Measurements from ENCODE around the gene VRK3.
"Not testable (repeated sequence)": the region's sequence is repeated elsewhere in the genome, so short reads cannot be mapped to it uniquely, and the experiment has no call there.

The VRK3 gene

GRCh38 chr19:49954092-49954829, 70.9 kb downstream of the VRK3 start:
- DNase-seq = no peak

GRCh38 chr19:49953416-49953815, 71.8 kb downstream of the VRK3 start:
- no peak for DNase-seq

- DNase-seq = no peak
These were observed 72.3 kb downstream of the VRK3 start for GRCh38 chr19:49952906-49953305.

DNA sequence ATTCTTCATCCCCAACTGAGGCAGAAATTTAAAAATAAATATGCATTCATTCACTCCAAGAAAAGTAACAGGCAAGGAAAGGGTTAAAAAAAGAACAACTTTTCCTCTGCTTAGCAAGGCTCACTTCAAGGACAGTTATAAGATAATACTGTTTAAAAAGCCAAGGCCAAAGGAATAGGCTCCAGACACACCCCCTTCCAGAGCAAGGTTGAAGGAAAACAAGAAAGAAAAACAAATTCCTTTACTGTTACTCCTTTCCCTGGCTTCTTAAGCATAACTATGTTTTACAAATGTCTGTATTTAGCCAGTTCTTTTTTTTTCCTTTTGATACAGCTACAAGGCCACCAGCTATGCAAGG, 72.7 kb downstream of the VRK3 start:
- DNase-seq = no peak

DNA sequence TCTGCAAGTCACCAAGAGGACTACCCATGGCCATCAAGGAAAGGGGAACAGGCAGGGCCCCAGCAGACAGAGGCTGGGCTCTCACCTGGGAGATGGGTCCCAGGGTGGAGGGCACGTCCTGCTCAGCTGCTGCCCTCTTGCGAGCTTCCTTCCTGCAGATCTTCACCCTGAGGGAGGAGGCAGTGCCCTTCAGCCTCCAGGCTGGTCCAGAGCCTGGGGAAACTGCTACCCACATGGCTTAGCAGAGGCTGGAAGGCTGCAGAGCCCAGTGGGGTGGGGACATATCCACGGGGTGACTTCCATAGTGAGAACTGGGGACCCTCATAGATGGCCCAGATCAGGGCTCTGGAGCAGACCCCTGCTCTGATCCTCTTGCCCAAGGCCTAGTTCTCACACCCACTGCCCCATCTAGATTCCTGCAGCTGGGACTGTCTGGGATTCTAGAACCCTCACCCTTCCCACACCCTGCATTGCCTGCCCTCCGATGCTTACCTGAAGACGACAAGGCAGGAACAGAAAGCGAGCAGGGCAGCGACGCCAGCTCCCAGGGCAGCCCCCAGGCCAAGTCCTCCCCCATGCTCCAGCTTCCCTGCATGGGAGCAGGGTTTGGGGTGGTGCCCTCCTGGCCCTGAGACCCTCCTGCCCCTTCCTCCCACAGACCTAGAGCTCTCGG, 73.2 kb downstream of the VRK3 start:
- DNase-seq = no peak

DNA sequence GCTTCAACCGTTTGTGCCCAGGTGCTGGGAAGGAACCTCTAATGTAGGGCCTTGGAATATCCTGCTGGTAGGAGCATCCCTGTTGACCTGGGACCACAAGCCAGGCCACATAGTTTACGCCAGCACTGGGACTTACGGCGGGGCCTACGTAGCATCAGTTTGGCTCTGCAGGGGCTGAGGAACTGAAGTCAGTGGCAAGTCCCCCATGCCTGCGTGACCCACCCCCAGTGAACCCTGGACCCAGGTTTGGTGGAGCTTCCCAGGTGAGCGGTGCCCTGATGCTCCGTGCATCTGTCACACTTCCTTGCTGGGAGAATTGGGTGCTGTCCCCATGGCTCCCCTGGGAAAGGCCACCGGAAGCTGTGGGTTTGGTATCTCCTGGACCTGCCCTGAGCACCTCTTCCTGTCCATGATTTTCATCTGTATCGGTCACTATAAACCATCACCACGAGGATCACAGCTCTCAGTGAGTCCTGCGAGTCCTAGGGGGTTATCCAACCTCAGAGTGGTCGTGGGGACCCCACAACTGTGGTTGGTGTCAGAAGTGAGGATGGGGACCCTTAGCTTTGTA, 74.1 kb downstream of the VRK3 start:
- no peak for DNase-seq

DNA sequence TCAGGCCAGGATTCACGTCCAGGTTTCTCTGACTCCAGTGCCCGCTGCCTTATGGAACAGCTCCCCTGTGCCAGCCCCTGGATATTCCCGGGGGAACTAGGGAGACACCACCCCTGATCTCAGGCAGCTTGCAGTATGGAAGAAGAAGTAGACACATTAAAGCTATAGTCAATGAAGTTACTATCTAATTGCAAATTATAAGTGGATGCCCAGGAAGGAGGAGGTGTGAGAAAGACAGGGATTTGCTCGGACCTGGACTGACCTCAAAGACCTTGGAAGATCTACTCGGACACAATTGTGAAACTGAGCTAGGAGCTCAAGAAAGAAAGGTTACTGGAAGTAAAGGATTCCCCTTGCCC, 74.6 kb downstream of the VRK3 start:
- DNase-seq = no peak

GRCh38 chr19:49949742-49950589, 75.2 kb downstream of the VRK3 start:
- DNase-seq = no peak

DNA sequence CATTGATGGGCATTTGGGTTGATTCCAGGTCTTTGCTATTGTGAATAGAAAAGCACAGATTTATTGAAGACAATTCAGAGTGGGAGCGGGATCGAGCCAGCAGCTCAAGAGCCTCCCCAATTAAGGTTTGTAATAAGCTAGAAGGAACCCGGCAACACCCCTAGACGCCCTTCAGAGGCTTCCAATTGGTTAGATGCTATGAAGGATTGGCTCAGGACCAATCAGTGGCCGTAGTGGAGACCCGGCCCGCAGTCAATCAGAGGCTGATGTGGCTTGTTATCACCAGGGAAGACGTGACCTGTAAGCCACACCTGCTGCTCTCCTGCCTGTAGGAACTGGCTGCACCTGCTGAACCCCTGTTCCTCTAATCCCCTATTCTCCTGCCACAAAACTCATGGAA, 78.8 kb downstream of the VRK3 start:
- DNase-seq = no peak

GRCh38 chr19:49944567-49944966, 80.6 kb downstream of the VRK3 start:
- DNase-seq = not testable (repeated sequence)

DNA sequence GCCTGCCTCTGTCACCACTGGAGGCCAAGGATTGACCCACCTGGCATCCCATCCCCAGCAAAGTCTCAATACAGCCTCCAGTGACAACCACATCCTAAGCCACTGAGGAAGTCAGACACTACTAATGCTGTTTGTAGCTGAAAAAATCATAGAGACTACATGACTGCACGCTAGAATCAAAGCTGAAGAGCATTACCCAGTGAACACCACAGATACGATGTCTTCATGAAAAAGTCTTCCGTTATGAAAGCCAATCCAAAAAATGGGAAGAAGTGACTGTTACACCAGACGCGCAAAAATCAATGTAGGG, 84.7 kb downstream of the VRK3 start:
- no peak for DNase-seq

DNA sequence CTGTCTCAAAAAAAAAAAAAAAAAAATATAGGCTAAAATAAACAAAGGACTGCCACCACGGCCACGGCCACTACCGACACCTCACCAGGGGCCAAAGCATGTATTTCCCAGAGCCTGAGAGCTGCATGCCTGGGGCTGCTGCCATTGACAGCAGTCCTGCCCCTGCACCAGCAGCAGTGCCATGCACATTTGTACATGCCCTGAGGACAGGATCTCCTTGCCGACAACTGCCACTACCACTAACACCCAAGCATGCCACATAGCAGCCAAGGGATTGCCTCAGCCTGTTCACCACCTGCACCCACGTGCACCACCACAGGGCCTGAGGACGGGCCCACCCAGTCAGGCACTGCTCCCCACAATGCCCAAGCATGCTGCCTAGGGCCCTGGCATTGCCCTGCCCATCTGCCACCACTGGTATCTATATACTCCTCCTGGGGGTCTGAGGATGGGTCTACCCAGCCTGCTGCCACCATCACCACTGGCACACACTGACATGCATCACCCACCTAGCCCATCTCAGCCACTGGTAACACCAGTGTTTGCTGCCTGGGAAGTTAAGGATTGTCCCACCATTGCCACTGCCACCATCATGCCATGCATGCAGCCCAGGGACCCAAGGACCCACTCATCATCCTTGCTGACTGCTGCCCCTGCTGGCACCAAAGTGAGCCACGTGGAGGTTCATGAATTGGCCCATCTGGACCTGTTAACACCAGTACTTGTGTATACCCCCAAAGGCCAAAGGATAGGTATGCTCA, 85.3 kb downstream of the VRK3 start:
- DNase-seq = no peak

- no peak for DNase-seq
These were observed 86.5 kb downstream of the VRK3 start for GRCh38 chr19:49938662-49939061.

- DNase-seq = peak; percentile 84 to 89
These were observed 87.3 kb downstream of the VRK3 start for GRCh38 chr19:49937750-49938381.

DNA sequence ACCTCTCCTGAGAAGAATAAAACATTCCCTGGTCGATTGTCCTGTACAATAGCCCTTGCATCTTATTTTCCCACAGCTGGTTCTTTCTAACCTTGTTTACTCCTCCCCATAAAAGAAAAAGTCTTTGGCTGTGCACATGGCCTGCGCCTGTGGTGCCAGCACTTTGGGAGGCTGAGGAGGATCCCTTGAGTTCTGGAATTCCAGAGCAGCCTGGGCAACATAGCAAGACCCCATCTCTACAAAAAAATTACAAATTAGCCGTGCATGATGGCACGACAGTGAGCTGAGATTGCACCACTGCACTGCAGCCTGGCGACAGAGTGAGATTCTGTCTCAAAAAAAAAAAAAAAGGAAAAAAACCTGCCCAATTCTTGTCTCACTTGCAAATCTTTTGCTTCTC, 88.6 kb downstream of the VRK3 start:
- DNase-seq = no peak

- DNase-seq = no peak
These were observed 91.5 kb downstream of the VRK3 start for GRCh38 chr19:49933643-49934042.

DNA sequence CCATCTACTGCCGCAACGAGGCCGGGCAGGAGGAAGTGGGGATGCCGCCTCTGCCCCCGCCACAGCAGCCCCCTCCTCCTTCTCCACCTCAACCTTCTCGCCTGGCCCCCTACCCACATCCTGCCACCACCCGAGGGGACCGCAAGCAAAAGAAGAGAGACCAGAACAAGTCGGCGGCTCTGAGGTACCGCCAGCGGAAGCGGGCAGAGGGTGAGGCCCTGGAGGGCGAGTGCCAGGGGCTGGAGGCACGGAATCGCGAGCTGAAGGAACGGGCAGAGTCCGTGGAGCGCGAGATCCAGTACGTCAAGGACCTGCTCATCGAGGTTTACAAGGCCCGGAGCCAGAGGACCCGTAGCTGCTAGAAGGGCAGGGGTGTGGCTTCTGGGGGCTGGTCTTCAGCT, 92.4 kb downstream of the VRK3 start:
- peak; percentile 40 to 47 for DNase-seq

DNA sequence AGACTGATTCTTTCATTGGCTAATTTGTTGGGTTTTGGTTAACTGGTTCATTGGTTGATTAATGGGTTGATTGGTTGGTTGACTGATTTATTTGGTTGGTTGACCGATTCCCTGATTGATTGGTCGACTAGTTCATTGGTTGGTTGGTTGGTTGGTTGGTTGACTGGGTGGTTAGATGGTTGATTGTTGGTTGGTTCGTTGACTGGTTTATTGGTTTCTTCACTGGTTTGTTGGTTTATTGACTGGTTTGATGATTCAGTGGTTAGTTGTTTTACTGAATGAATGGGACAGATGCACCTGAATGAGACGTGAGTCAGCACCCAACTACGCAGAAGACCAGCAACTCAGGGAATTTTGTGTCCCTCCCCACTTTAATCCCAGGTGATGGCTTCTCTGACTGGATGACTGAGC, 93.1 kb downstream of the VRK3 start:
- no peak for DNase-seq

DNA sequence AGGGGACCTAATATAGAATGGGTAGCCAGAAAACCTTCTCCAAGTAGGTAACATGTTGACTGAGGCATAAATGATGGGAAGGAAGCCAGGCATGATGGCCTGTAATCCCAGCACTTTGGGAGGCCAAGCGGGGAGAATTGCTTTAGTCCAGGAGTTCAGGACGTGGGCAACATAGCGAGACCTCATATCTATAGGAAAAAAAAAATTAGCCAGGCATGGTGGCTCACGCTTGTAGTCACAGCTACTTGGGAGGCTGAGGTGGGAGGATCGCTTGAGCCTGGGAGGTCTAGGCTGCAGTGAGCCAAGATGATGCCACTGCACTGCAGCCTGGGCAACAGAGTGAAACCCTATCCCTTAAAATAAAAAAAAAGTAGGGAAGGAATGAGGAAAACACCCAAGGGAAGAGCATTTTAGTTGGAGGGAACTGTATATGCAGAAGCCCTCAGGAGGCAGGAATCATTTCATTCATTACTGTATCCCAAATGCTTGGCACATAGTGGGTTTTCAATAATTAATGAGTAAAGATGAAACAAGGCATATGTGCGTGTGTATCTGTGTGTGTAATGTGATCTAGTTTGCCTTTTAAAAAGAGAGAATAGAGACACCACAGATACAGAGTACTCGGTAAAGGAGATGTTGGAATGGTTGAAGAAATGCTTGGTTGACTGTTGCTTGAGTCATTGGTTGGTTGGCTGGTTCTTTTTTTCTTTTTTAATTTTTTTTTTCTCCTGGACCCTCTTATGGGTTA, 93.7 kb downstream of the VRK3 start:
- no peak for DNase-seq

GRCh38 chr19:49930483-49931011, 94.6 kb downstream of the VRK3 start:
- no peak for DNase-seq
